Measurements from ENCODE around the gene RETN.
A peak's percentile ranks its signal among the peaks of the same experiment; 100 is the strongest.

RETN gene

DNA sequence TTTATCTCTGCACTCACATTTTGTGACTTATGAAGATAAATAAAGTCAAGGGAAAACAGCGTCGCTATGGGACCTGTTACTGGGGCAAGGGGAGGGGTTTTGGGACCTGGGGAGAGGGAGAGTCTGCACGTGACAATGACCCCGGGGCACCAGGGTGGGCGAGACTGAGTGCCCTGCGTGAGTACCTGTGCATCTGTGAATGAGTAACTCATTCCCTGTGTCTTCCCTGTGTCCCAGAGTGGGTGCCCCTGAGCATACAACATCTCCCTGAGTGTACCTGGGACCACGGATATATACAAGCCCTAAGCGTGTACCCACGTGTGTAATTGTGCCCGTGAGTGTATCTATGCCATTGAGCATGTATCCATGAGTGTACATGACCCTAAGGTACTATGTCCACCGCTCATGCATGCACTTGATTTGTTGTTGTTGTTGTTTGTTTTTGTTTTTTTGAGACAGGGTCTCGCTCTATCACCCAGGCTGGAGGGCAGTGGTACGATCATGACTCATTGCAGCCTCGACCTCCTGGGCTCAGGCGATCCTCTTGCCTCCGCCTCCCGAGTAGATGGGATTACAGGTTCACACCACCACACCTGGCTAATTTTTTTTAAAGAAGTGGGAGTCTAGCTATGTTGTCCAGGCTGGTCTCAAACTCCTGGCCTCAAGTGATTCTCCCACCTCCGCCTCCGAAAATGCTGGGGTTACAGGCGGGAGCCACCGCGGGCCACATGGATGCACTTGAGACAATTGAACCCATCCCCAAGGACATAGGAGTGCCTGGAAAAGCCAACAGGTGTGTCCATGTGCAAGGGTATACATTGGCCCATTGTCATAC is 11.1 kb downstream of the RETN start:
- H3K4me1 ChIP-seq (ENCODE audit: insufficient read depth, low read length) = peaks cover 6% of the 10 kb centered on the region; the same call in 1 of the 2 replicates
- H3K9ac ChIP-seq (ENCODE audit: low read depth, low read length) = peak overlapping the region; percentile 80; the same call in 1 of the 2 replicates
- no peaks in the 10 kb centered on the region; the same call in 1 of the 2 replicates for H3K36me3 ChIP-seq (ENCODE audit: insufficient read depth, low read length)
- no peaks in the 10 kb centered on the region for H3K9me3 ChIP-seq (ENCODE audit: control insufficient read depth, insufficient read depth, low read length)

DNA sequence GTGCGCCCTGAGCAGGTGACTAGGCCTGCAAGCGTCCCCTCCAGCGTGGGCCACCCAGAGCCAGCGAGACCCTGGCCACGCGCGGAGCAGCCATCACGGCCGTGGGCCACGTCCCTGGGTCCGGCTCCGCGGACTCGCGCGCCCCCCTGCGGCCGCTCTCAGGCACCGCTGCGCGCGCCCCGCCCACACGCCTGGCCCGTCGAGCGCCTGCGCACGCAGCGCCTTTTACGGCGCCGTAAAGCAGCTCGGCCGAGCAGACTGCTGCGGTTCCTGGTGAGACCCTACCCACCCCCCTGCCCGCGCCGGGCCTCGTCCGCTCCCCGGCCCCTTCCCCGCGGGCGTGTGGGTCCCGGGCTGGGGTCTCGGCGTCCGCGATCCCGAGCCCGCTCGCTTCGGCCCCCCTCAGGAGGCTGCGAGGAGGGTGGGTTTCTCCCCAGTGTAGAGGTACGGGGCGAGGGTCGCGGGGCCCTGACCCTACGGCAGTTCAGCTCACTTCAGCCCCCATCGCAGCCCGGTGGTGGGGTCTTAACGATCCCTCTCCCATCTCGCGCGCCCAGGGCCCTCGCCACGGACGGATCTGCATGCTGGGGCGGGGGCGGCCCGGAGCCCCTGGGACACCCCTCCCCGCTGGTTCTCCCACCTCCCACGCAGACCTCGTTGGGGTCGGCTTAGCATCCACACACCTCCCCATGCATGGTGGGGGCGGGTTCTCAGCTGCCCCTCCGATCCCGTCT is 11.9 kb downstream of the RETN start, which contains the start of gene TRAPPC5:
Gene TRAPPC5, plus strand, starts transcription at position 228 of the 734 bp plus-strand sequence. CDS start 1,421 bp downstream, outside the sequence.
- peak within 1 kb of the TSS; percentile 80 for H3K9ac ChIP-seq (ENCODE audit: low read depth, low read length)
- H3K36me3 ChIP-seq (ENCODE audit: insufficient read depth, low read length) = no peaks in the 10 kb centered on the region; the same call in 1 of the 2 replicates
- peaks cover 6% of the 10 kb centered on the region; the same call in 1 of the 2 replicates for H3K4me1 ChIP-seq (ENCODE audit: insufficient read depth, low read length)
- no peaks in the 10 kb centered on the region for H3K9me3 ChIP-seq (ENCODE audit: control insufficient read depth, insufficient read depth, low read length)

DNA sequence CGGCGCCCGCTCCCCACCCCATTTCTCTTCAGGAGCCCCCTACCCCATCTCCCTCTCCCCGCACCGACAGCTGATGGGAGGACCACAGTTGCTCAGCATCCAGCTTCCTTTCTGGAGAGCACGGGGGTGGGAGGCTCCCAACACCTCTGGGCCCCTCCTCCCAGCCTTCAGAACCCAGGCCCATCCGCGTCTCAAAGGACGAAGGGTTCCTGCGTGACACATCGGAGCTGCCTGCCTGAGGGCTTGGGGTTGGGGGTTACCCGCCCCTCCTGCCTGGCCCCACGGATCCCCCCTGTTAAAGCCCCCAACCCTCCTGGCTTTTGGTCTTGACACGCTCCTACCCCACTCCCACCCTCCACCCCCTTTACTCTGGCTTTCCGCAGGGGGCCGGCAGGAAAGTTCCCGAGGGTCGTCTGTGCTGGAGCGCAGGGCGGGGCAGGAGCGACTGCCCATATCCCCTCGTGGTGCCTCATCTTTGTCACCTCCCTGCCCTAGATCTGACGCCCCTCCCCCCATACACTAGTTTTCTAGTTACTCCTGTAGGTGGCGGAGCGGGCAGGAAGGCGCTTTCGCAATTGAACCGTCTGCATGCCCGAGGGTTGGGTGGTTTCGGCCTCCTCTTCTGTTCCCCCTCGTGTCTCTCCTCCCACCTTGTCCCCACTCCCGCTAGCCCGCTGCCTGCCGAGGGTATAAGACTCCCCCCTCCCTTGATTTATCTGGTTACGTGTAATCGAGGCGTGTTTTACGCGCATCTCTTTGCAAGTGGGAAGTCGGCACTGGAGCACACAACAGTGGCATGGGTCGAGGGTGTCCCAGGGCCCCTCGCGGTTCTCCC is 12.7 kb downstream of the RETN start:
- H3K36me3 ChIP-seq (ENCODE audit: insufficient read depth, low read length) = no peaks in the 10 kb centered on the region; the same call in 1 of the 2 replicates
- no peaks in the 10 kb centered on the region for H3K9me3 ChIP-seq (ENCODE audit: control insufficient read depth, insufficient read depth, low read length)
- H3K9ac ChIP-seq (ENCODE audit: low read depth, low read length) = peak overlapping the region; percentile 80; the same call in 1 of the 2 replicates
- peaks cover 6% of the 10 kb centered on the region; the same call in 1 of the 2 replicates for H3K4me1 ChIP-seq (ENCODE audit: insufficient read depth, low read length)

DNA sequence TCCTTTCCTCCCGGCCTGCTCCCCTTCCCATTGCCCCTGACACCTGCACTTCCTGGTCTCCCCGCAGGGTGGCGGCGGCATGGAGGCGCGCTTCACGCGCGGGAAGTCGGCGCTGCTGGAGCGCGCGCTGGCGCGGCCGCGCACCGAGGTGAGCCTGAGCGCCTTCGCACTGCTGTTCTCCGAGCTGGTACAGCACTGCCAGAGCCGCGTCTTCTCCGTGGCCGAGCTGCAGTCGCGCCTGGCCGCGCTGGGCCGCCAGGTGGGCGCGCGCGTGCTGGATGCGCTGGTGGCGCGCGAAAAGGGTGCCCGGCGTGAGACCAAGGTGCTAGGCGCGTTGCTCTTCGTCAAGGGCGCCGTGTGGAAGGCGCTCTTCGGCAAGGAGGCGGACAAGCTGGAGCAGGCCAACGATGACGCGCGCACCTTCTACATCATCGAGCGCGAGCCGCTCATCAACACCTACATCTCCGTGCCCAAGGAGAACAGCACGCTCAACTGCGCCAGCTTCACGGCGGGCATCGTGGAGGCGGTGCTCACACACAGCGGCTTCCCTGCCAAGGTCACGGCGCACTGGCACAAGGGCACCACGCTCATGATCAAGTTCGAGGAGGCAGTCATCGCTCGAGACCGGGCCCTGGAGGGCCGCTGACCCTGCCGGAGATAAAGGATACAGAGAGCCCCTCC is 13.5 kb downstream of the RETN start:
- H3K9ac ChIP-seq (ENCODE audit: low read depth, low read length) = no peak overlapping the region
- H3K9me3 ChIP-seq (ENCODE audit: control insufficient read depth, insufficient read depth, low read length) = no peaks in the 10 kb centered on the region
- peaks cover 6% of the 10 kb centered on the region; the same call in 1 of the 2 replicates for H3K4me1 ChIP-seq (ENCODE audit: insufficient read depth, low read length)
- H3K36me3 ChIP-seq (ENCODE audit: insufficient read depth, low read length) = no peaks in the 10 kb centered on the region; the same call in 1 of the 2 replicates

DNA sequence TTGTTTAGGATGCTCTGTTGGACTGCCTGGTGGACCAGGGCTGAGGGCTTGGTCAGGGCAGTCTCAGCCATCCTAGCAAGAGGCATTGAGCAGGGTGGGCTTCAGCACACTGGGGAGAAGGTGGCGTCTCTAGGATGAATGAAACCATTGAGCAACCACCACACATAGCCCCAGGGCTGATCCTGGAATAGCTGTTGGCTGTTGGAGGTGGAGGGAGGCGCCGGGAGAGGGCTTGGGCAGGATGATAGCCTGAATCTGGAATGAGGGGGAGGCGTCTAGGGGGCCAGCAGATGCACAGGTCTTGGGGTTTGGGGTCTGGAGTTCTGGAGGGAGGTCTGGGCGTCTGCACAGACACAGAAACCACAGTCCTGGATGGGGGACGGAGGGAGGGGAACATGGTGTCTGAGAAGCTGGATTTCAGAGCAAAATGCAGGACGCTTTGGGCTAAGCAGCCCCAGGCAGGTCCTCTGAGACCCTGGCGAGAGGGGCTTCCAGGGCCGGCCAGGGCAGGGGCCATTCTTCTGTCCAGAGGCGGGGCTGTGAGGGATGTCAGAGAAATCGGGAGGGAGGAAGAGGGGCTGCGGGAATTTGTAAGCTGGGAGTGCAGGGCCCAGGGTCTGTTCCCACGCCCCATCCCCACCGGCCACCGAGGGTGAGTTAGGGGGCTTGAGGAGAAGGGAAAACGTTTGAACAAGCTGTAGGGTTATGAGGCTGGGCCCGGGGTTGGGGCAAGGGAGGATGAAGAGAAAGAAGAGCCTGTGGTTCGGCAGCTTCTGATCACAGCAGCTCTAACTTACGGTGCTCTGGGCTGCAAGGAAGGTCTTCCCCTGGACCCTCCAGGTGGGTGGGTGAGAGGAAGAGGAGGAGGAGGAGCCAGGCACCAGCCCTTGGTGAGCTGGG is 16.9 kb downstream of the RETN start:
- Histone ChIP-seq H3K36me3 (ENCODE audit: insufficient read depth, low read length) (no peaks in the 10 kb centered on the region; the same call in 1 of the 2 replicates), H3K9me3 (ENCODE audit: control insufficient read depth, insufficient read depth, low read length) (no peaks in the 10 kb centered on the region), H3K9ac (ENCODE audit: low read depth, low read length) (peak overlapping the region; percentile 20; the same call in 1 of the 2 replicates), H3K4me1 (ENCODE audit: insufficient read depth, low read length) (no peaks in the 10 kb centered on the region)

DNA sequence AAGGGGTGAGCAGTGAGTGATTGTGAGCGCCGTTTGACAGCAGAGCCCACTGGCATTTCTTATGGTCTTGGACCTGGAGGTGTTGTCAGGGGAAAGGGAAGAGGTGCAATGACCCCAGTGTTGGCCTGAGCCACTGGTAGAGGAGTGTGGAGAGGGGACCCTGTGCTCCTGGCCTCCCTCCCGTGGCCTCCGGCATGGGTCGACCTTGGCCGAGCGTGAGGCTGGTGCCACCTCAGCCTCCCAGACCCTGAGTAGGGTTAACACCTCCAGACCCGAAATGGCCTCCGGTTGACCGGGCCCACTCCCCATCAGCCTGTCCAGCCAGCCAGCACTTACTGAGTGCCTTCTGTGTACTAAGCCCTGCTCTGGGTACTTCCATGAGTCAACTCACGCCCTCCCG is 18.3 kb downstream of the RETN start:
- Histone ChIP-seq H3K9me3 (ENCODE audit: control insufficient read depth, insufficient read depth, low read length) (no peaks in the 10 kb centered on the region), H3K4me1 (ENCODE audit: insufficient read depth, low read length) (no peaks in the 10 kb centered on the region), H3K36me3 (ENCODE audit: insufficient read depth, low read length) (no peaks in the 10 kb centered on the region; the same call in 1 of the 2 replicates), H3K9ac (ENCODE audit: low read depth, low read length) (no peak overlapping the region)

DNA sequence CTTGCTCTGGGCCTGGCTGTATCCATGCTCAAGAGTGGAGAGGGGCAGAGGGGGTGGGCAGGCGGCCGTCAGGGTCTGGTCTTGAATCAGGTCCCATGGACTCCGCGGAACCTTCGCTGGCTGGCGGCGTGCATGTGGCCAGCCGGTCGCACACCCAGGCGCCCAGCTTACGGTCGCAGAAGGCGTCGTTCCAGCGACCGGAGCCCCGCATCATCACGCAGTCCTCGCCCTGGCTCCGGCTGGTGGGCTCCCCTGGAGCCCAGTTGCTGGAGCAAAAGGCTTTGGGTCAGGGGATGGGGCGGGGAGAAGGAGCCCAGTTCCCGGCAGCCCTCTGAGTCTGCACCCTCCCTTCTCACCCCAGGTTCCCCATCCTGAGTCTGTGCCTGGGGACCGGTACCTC is 20.3 kb downstream of the RETN start:
- no peaks in the 10 kb centered on the region for H3K36me3 ChIP-seq (ENCODE audit: insufficient read depth, low read length)
- H3K9me3 ChIP-seq (ENCODE audit: control insufficient read depth, insufficient read depth, low read length) = no peaks in the 10 kb centered on the region
- no peaks in the 10 kb centered on the region for H3K4me1 ChIP-seq (ENCODE audit: insufficient read depth, low read length)
- H3K9ac ChIP-seq (ENCODE audit: low read depth, low read length) = no peak overlapping the region

DNA sequence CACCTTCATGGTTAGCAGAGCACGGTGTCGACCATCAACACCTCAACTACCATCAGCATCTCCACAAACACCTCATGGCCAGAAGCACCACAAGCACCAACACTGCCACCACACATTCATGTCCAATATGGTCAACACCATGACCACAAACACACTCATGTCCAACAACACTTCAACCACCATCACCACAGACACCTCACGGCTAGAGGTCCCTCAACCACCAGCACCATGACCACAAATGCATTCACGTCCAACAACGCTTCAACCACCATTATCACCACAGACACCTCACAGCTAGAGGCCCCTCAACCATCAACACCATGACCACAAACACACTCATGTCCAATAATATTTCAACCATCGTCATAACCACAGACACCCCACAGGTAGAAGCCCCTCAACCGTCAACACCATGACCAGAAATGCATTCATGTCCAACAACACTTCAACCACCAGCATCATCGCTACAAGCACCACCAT is 22.0 kb downstream of the RETN start:
- H3K4me1 ChIP-seq (ENCODE audit: insufficient read depth, low read length) = no peaks in the 10 kb centered on the region
- H3K9ac ChIP-seq (ENCODE audit: low read depth, low read length) = no peak overlapping the region
- no peaks in the 10 kb centered on the region for H3K9me3 ChIP-seq (ENCODE audit: control insufficient read depth, insufficient read depth, low read length)
- no peaks in the 10 kb centered on the region for H3K36me3 ChIP-seq (ENCODE audit: insufficient read depth, low read length)

DNA sequence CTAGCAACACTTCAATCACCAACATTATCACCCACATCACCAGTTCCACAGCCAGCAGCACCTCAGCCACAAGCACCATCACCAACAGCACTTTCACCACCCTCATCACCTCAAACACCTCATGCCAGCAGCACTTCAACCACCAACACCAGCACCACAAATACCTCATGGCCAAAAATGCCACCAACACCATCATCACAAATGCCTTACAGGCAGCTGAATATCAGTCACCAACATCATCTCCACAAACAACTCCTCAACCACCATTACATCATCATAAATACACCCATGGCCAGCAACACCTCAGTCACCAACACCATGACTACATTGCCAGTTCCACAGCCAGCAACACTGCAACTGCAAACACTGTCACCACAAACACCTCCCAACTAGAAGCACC is 22.6 kb downstream of the RETN start:
- Histone ChIP-seq H3K9me3 (ENCODE audit: control insufficient read depth, insufficient read depth, low read length) (no peaks in the 10 kb centered on the region), H3K36me3 (ENCODE audit: insufficient read depth, low read length) (no peaks in the 10 kb centered on the region), H3K4me1 (ENCODE audit: insufficient read depth, low read length) (no peaks in the 10 kb centered on the region), H3K9ac (ENCODE audit: low read depth, low read length) (no peak overlapping the region)

DNA sequence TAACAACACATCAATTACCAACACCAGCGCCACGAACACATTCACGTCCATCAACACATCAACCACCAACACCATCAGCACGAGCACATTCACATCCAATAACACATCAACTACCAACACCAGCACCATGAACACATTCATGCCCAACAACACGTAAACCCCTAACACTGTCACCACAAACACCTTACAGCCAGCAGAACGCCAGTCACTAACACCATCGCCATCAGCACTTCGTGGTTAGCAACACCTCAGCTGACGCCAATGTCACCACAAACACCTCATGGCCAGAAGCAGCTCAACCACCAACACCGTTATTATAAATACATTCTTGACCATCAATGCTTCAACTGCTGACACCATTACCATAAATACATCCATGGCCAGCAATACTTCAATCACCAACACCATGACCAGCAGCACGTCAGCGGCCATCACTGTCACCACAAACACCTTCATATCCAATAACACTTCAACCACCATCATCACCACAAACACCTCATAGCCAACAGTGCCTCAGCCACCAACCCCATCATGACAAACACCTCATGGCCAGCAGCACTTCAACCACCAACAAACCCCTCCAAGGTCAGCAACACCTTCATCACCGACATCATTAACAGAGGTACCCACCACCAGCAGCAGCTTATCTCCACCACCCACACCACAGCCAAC is 23.7 kb downstream of the RETN start:
- Histone ChIP-seq H3K36me3 (ENCODE audit: insufficient read depth, low read length) (no peaks in the 10 kb centered on the region), H3K9me3 (ENCODE audit: control insufficient read depth, insufficient read depth, low read length) (no peaks in the 10 kb centered on the region), H3K4me1 (ENCODE audit: insufficient read depth, low read length) (no peaks in the 10 kb centered on the region), H3K9ac (ENCODE audit: low read depth, low read length) (no peak overlapping the region)

DNA sequence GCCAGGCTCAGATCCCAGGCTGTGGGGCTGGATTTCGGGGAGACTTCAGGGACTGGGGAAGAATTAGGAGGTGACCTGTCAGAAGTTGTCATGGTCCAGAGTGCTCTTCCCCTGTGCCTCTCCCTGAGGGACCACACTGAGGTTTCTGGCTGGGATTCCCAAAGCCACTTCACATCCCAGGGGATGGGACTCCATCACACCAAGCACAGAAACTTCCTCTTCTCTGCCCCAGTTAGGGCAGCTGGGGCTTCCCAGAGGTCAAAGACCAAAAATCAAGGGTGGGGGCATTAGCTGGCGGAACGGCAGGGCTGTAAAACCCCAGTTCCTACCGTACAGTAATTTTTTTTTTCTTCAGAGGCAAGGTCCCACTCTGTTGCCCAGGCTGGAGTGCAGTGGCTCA is 25.6 kb downstream of the RETN start:
- H3K4me1 ChIP-seq (ENCODE audit: insufficient read depth, low read length) = no peaks in the 10 kb centered on the region

DNA sequence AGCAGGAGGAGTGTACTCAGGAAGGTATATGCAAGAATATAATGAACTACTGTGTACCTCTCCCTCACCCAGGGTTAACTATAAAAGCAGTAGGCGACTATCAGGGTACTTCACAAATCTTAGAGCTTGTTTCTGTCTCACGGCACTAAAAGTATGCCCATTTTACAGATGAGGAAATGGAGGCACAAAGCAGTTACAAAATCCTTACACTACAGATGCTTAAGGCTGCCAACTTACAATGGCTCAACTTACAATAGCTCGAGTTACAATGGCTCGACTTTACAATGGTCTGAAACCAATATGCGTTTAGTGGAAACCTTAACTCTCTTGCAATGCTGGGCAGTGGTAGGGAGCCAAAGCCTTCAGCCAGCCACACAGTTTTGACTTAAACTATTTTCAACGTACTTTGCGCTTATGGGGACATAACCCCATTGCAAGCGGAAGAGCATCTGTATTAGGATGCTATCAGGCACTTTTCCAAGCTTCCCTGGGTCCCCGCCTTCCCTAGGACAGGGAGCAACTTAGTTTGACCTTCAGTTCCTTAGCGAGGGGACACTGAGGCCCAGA is 29.0 kb downstream of the RETN start:
- H3K9ac ChIP-seq (ENCODE audit: low read depth, low read length) = no peak overlapping the region
- no peaks in the 10 kb centered on the region for H3K36me3 ChIP-seq (ENCODE audit: insufficient read depth, low read length)
- H3K4me1 ChIP-seq (ENCODE audit: insufficient read depth, low read length) = no peaks in the 10 kb centered on the region
- H3K9me3 ChIP-seq (ENCODE audit: control insufficient read depth, insufficient read depth, low read length) = no peaks in the 10 kb centered on the region

More for the DNA sequence above, 25.6 kb downstream of the RETN start:
- H3K9ac ChIP-seq (ENCODE audit: low read depth, low read length) = no peak overlapping the region
- no peaks in the 10 kb centered on the region for H3K9me3 ChIP-seq (ENCODE audit: control insufficient read depth, insufficient read depth, low read length)
- no peaks in the 10 kb centered on the region for H3K36me3 ChIP-seq (ENCODE audit: insufficient read depth, low read length)

Measured in ES-I3 (cell line).